ENCODE measurements around the gene ADGRA3.

- TF ChIP-seq EP300 (IDR thresholded peaks at IDR 0.05) (no peak), CTCF (IDR thresholded peaks at IDR 0.05) (no peak)
Measured at GRCh38 chr4:22345055-22345454, 170.8 kb downstream of the ADGRA3 start.

All from stomach (tissue), 4 donors.